Endothelial cell (in vitro differentiated cells): Measurements from ENCODE around the gene TMEM53. TPM values are rescaled to one million over a fixed set of nuclear protein-coding genes. Genes with fewer than 3 reads are reported as not detected.
A peak's percentile ranks its signal among the peaks of the same experiment; 100 is the strongest.

Experiments
- DNase-seq: peaks from one replicate; pipeline ENCODE4 v3.0.0; 2021; ENCODE audit warnings: low spot score
- H3K27ac Mint-ChIP-seq: one replicate; pipeline ENCODE4 v1.8.0; 2021; ENCODE audit warnings: mixed read lengths, inconsistent platforms; ENCODE audit not compliant: unreplicated experiment
- H3K27me3 Mint-ChIP-seq: one replicate; pipeline ENCODE4 v1.8.0; 2021; ENCODE audit warnings: mild to moderate bottlenecking, moderate library complexity, mixed read lengths, inconsistent platforms; ENCODE audit not compliant: unreplicated experiment
- H3K36me3 Mint-ChIP-seq: one replicate; pipeline ENCODE4 v1.8.0; 2021; ENCODE audit warnings: mild to moderate bottlenecking, low read depth, mixed read lengths, inconsistent platforms; ENCODE audit not compliant: unreplicated experiment
- H3K4me1 Mint-ChIP-seq: one replicate; pipeline ENCODE4 v1.8.0; 2021; ENCODE audit warnings: mild to moderate bottlenecking, mixed read lengths, inconsistent platforms; ENCODE audit not compliant: unreplicated experiment
- H3K4me3 Mint-ChIP-seq: one replicate; pipeline ENCODE4 v1.8.0; 2021; ENCODE audit warnings: mild to moderate bottlenecking, mixed read lengths, inconsistent platforms; ENCODE audit not compliant: unreplicated experiment
- H3K9me3 Mint-ChIP-seq: one replicate; pipeline ENCODE4 v1.8.0; 2021; ENCODE audit warnings: mixed read lengths, inconsistent platforms; ENCODE audit not compliant: unreplicated experiment
- CTCF ChIP-seq: fragments of 200-600 bp; sonication (generic); IDR thresholded peaks from one replicate; pipeline ENCODE4 v1.5.0; 2021; ENCODE audit warnings: antibody characterized with exemption; ENCODE audit not compliant: unreplicated experiment
- total RNA-seq: library from RNA; stranded (reverse); fragmentation: NEBNext Ultra II Directional; extraction: Animal tissue kit (Norgen Biotek cat#: 25700); gene quantifications from one replicate; pipeline ENCODE4 v1.2.1, GENCODE V29; 2021; ENCODE audit not compliant: unreplicated experiment

Gene TMEM53
- total RNA-seq, 1 donor from 2014 or later = 15.6 TPM

DNA sequence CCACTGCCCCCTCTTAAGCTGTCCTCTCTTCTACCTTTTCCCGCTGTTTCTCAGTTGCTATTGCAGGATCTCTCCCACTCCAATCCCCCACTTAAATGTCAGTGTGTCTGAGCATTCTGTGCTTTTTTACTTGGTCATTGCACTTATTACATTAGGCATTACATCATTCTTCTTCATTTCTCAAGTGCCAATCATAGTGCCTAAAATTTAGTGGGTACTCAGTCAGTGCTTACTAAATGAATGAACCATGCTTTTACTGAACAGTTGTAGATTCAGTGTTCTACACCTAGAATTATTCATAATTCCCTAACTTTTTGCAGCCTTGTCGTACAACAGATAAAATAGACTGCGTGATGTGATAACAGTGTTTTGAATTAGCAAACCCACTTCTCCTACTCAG is 19.6 kb upstream of the TMEM53 start:
- no peak for TF ChIP-seq CTCF
- peaks cover 3% of the 10 kb centered on the region for H3K4me1 Mint-ChIP-seq
- H3K27me3 Mint-ChIP-seq = peaks cover 2% of the 10 kb centered on the region
- H3K9me3 Mint-ChIP-seq = no peaks in the 10 kb centered on the region
- no peaks in the 10 kb centered on the region for H3K36me3 Mint-ChIP-seq
- no peak overlapping the region for H3K4me3 Mint-ChIP-seq
- DNase-seq = no peak
- no peak overlapping the region for H3K27ac Mint-ChIP-seq

- no peak overlapping the region for H3K4me3 Mint-ChIP-seq
Observed at GRCh38 chr1:44693159-44693558, 18.9 kb upstream of the TMEM53 start.

GRCh38 chr1:44689447-44689765 is 15.1 kb upstream of the TMEM53 start:
- Mint-ChIP-seq H3K4me3 (no peak overlapping the region), H3K4me1 (peaks cover 21% of the 10 kb centered on the region), H3K9me3 (no peaks in the 10 kb centered on the region), H3K27me3 (peaks cover 2% of the 10 kb centered on the region), H3K27ac (no peak overlapping the region), H3K36me3 (no peaks in the 10 kb centered on the region)
- no peak for DNase-seq
- no peak for TF ChIP-seq CTCF

More at GRCh38 chr1:44693159-44693558, 18.9 kb upstream of the TMEM53 start:
- H3K36me3 Mint-ChIP-seq = no peaks in the 10 kb centered on the region
- H3K9me3 Mint-ChIP-seq = no peaks in the 10 kb centered on the region
- peaks cover 3% of the 10 kb centered on the region for H3K4me1 Mint-ChIP-seq
- TF ChIP-seq CTCF = no peak
- peaks cover 2% of the 10 kb centered on the region for H3K27me3 Mint-ChIP-seq
- H3K27ac Mint-ChIP-seq = no peak overlapping the region
- no peak for DNase-seq

- Mint-ChIP-seq H3K4me1 (peaks cover 24% of the 10 kb centered on the region), H3K4me3 (no peak overlapping the region), H3K27ac (no peak overlapping the region), H3K27me3 (peaks cover 2% of the 10 kb centered on the region), H3K36me3 (no peaks in the 10 kb centered on the region), H3K9me3 (no peaks in the 10 kb centered on the region)
- no peak for DNase-seq
- no peak for TF ChIP-seq CTCF
Observed at GRCh38 chr1:44688760-44689446, 14.6 kb upstream of the TMEM53 start.

DNA sequence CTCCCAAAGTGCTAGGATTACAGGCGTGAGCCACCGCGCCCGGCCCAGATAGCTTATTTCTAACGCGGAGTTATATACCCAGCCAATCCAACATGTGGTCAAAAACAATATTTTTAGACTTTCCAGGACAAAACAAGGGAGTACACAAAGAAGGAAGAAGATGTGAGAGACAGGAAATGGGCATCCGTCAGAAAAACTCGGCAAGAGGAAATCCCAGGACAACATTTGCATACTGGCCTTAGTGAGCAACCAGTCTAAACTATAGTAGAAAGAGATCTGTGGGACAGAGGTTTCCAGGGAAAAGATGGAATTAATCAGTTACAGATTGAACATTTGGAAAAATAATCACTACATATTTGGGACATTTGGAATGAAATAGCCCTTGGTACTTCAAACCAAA is 11.6 kb upstream of the TMEM53 start:
- DNase-seq = no peak
- Mint-ChIP-seq H3K4me1 (peaks cover 32% of the 10 kb centered on the region), H3K36me3 (no peaks in the 10 kb centered on the region), H3K27ac (peak overlapping the region; percentile 97), H3K9me3 (no peaks in the 10 kb centered on the region), H3K27me3 (peaks cover 4% of the 10 kb centered on the region), H3K4me3 (peak overlapping the region; percentile 8)
- TF ChIP-seq CTCF = no peak
